Suppressor macrophage treated with lipopolysaccharide for 4 hours (primary cell): ENCODE results near the gene AQP10.
A peak's percentile ranks its signal among the peaks of the same experiment; 100 is the strongest.
"Not testable (repeated sequence)": the region's sequence is repeated elsewhere in the genome, so short reads cannot be mapped to it uniquely, and the experiment has no call there.

Source experiments
- DNase-seq: peaks from one replicate; pipeline ENCODE4 v3.0.0-alpha.2; 2020

The AQP10 gene, protein sequence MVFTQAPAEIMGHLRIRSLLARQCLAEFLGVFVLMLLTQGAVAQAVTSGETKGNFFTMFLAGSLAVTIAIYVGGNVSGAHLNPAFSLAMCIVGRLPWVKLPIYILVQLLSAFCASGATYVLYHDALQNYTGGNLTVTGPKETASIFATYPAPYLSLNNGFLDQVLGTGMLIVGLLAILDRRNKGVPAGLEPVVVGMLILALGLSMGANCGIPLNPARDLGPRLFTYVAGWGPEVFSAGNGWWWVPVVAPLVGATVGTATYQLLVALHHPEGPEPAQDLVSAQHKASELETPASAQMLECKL

DNA sequence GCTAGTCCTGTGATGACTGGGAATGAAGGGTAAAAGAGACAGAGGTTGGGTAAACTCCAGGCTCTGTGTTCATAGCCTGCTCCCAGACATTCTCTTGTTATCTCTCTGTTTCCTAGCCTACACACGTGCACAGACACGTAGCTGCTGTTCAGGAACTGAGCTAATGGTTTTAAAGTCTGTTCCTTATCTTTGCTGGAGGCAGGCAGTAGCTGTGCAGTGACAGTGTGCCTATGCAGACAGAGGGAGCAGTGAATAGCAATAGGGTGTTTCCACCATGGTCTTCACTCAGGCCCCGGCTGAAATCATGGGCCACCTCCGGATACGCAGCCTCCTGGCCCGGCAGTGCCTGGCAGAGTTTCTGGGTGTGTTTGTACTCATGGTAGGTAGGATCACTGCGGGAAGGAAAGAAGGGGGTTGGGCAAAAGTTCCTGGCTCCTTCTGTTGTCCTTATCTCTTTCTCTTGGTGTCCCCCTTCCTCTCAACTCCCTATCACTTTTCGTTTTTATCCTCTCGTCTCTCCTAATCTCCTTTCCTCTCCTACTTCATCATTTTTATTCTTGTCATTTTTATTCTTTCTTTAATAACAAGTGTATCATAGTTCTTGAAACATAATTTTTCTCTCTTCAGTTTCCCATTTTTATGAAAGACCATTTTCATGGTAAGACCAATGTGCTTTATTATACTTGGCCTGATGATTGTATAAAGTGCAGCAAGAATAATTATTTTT is at the start of gene AQP10:
TSS of gene AQP10 (plus strand) at position 212 of the 727 bp plus-strand sequence. CDS start at position 275, 63 bp downstream.
- peak; percentile 15 for DNase-seq

DNA sequence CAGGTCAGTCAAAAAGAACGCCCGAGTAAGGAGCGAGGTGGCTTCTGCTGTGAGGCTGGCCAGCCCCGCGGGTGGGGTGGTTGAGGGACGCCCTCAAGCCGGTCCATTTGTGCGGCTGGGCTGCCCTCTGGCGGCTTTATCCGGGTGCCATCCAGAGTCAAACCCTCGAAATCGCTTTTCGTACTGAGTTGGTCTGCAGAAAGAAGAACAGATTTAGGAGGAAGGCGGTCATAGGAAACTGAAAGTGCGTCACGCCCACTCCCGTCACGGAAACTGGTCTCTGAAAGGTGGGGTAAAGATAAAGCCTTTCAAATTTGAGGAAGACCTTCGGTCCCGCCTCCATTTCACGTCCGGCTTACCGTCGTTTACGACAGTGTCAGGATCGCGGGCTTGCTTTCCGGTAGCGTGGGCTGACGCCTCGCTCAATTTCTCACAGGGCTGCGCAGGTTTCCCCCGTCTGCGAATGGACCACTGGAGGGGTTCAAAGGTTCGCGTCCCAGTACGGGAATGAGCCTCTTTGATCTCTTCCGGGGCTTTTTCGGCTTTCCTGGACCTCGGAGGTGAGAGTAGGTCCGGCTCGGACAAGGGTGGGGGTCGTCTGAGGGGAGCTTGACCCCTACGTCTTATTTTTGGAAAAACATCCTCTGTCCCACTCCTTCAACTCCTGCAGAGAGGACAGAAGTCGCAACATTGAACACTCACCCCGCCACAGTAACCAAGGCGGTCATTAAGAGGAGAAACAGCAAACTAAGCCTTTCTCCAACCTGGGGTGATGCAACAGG is 48.5 kb upstream of the AQP10 start, which contains the start of gene HAX1:
TSS of gene HAX1 (plus strand) at position 413 of the 782 bp plus-strand sequence. CDS start at position 508, 95 bp downstream.
- DNase-seq = peak; percentile 99

DNA sequence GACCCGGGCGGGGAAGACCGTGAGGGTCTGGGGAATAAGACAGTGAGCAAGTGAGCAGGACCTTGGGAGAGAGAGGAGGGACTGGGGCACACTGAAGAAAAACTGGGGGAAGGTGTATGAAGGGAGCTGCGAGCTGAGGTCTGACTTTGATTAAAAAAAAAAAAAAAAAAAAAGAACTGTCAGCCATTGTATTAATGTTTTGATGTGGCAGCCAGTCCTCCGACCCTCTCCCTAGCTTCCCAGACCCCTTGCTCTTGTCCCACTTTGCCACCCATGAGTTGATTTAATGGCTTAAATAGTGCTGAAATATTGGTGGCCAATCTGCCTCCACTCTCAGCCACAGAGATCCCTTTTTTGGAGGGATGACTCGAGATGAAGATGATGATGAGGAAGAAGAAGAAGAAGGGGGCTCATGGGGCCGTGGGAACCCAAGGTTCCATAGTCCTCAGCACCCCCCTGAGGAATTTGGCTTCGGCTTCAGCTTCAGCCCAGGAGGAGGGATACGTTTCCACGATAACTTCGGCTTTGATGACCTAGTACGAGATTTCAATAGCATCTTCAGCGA is 47.8 kb upstream of the AQP10 start:
- DNase-seq = no peak

DNA sequence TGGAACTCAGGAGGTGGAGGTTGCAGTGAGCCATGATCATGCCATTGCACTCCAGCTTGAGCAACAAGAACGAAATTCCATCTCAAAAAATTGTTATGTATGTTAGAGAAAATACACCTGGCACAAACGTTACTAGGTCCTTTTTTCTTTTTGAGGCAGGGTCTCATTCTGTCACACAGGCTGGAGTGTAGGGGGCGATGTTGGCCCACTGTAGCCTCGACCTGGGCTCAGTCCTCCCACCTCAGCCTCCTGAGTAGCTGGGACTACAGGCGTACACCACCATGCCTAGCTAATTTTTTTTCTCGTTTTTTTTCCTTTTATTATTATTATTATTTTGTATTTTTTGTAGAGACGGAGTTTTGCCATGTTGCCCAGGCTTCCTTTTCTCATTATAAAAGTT is 44.1 kb upstream of the AQP10 start:
- DNase-seq = no peak

DNA sequence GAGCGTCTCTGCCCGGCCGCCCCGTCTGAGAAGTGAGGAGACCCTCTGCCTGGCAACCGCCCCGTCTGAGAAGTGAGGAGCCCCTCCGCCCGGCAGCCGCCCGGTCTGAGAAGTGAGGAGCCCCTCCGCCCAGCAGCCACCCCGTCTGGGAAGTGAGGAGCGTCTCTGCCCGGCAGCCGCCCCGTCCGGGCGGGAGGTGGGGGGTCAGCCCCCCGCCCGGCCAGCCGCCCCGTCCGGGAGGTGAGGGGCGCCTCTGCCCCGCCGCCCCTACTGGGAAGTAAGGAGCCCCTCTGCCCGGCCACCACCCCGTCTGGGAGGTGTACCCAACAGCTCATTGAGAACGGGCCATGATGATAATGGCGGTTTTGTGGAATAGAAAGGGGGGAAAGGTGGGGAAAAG is 33.3 kb upstream of the AQP10 start:
- not testable (repeated sequence) for DNase-seq

DNA sequence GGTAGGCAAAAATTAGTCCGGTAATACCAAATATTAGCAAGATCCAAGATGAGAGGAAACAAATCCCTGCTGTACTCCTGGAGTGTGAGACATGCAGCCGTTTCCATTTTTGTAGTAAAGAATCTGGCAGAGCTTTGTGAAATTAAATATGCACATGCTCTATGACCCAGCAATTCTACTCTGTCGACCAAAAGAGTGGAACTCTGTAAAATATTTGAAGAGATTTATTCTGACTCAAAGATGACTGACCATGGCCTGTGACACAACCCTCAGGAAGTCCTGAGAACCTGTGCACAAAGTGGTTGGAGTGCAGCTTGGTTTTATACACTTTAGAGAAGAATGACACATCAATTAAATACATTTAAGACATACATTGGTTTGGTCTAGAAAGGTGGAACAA is 32.2 kb upstream of the AQP10 start:
- no peak for DNase-seq

DNA sequence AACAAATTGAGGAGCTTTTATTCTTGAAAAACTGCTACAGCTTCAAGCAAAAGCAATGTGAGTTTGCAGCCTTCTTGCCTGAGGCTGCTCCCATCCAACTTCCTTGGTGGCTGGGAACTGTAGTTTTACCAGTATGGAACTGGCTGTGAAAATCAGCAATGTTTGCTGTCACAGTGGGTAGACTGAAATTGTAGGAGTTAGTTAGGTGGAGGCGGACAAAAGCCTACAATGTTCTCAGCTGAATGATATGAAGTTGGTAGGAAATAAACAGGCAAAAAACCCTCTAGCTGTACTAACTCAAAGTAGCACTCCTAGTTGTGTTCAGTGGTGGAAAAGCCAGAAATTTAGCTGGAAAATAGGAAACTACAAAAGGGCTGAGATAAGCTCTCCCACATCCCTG is 30.0 kb upstream of the AQP10 start:
- no peak for DNase-seq

DNA sequence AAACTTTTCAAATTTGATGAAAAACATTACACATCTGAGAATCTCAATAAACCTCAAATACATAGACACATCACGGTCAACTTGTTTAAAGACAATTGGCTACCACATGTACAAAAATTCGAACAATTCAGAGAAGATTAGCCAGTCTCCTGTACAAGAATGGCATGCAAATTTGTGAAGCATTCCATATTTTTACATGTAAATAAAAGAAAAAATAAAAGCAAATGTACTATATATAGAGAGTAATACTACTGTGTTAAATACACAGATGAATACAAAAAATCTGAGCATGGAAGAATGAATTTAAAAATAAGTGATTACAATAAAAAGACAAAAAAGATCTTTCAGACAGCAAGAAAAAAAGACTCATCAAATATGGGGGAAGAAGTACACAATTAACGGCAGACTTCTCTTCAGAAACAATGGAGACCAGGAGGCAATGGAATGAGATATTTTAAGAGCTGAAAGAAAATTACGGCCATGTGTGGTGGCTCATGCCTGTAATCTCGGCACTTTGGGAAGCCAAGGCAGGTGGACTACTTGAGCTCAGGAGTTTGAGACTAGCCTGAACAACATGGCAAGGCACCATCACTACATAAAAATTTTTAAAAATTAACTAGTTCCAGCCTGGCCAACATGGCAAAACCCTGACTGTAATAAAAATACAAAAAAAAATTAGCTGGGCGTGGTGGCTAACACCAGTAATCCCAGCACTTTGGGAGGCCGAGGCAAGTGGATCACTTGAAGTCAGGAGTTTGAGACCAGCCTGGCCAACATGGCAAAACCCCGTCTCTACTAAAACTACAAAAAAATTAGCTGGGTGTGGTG is 25.3 kb upstream of the AQP10 start:
- peak; percentile 8 for DNase-seq

DNA sequence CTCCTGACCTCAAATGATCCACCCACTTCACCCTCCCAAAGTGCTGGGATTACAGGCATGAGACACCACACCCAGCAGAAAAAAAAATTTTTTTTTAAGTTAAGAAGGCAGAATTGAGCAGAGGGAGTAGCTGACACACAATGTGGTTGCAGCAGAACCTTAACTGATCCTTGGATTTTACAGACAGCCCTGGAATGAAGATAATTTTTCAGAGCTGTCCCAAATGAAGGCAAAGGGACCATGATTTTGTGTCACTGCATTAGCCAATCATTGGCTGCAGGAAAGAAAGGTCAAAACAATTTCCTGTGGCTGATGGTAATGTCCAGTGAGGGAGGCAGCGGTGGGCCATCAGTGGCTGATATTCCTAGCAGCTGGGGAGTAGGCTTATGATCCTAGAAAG is 19.3 kb upstream of the AQP10 start:
- DNase-seq = no peak

DNA sequence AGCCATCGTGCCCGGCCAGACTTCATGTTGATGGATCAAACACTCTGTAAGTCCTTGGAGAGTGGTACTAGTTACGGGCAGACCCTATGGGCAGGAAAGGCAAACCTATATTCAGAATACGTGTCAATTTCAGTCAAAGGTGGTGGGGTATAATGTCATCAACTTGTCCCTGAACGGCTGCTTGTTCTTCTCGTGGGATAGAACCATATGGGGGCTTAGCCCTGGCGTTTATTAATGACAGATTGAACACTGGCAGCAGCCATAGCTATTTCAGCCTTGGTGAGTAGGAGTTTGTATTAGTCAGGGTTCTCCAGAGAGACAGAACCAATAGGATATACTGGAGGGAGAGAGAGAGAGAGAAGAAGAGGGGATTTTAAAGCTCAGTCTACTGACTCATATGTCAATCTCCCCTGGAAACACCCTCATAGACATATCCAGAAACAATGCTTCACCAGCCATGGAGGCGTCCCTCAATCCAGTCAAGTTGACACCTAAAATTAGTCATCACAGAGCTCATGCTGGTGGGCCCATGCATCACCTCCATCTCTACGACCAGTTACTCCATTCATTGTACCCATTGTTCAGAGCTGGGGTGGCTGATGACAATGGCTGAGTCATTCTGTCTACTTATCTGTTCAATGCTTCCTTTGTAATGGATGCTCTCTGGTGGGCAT is 16.1 kb upstream of the AQP10 start:
- no peak for DNase-seq

DNA sequence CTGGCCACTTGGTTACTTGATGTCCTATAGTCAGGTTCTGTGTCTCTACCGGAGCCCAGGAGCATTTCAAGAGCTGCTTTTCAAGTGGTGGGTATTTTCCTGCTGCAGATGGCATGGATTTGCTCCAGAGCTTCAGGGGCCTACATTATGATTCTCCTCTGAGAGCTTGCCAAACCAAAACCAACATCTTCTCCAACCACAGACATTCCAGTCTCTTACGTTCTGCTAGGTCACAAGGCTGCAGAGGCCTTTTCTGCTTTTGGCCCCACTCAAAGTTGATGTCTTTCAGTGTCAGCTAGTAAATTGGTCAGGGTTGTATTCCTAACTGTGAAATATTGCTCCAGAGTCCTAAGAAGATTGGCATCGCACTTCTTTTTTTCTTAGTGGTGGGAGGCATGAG is 14.7 kb upstream of the AQP10 start:
- no peak for DNase-seq

DNA sequence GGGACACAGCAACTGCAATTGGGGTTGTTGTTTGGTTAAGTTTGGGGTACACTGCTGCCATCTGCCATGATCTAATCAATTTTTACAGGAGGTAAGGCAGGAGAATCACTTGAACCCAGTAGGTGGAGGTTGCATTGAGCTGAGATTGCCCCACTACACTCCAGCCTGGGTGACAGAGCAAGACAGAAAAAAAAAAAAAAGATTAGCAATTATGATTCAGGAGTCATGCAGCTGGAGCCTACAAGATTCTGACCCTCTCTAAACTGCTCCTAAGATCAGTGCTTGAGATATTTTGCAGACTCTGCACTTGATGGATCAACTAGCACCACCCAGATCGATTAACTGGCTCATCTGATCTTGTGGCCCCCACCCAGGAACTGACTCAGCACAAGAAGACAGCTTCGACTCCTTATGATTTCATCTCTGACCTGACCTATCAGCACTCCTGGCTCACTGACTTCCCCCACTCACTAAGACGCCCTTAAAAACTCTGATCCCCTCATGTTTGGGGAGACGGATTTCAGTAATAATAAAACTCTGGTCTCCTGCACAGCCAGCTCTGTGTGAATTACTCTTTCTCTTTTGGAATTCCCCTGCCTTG is 13.1 kb upstream of the AQP10 start:
- not testable (repeated sequence) for DNase-seq

DNA sequence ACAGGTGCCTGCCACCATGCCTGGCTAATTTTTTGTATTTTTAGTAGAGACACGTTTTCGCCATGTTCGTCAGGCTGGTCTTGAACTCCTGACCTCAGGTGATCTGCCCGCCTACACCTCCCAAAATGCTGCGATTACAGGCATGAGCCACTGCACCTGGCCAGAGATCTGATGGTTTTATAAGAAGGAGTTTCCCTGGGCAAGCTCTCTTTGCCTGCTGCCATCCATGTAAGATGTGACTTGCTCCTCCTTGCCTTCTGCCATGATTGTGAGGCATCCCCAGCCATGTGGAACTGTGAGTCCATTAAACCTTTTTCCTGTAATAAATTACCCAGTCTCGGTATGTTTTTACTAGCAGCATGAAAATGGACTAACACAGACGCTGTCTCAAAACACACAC is 11.8 kb upstream of the AQP10 start:
- not testable (repeated sequence) for DNase-seq

DNA sequence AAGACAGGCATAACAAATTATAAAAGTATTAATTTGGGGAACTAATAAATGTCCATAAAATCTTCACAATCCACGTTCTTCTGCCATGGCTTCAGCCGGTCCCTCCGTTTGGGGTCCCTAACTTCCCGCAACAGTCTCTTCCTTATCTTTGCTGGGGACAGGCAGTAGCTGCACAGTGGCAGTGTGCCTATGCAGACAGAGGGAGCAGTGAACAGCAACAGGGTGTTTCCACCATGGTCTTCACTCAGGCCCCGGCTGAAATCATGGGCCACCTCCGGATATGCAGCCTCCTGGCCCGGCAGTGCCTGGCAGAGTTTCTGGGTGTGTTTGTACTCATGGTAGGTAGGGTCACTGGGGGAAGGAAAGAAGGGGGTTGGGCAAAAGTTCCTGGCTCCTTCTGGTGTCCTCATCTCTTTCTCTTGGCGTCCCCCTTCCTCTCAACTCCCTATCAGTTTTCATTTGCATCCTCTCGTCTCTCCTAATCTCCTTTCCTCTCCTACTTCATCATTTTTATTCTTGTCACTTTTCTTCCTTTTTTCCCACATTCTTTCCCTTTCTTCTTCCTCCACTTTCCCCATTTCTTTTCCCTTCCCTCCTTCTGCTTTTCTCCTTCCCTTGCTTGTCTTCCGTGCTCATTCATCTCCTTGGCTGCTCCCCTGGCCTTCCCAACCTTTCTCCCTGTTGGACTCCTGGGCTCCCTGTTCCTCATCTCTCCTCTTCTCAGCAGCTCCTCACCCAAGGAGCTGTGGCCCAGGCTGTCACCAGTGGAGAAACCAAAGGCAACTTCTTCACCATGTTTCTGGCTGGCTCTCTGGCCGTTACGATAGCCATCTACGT is 8.4 kb upstream of the AQP10 start:
- not testable (repeated sequence) for DNase-seq

DNA sequence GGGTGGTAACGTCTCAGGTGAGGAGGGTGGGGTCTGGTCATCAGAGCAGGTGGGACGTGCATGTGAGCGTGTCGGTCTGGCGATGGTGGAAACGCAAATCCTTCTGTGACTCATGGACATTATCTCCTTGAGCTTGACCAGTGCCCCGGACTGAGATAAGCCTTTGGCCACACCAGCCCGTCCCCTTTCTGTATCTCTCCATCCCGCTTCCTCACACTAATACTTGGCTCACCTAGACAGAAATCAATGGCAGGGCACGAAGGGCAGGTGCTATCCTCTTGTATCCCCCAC is 7.9 kb upstream of the AQP10 start:
- DNase-seq = no peak

DNA sequence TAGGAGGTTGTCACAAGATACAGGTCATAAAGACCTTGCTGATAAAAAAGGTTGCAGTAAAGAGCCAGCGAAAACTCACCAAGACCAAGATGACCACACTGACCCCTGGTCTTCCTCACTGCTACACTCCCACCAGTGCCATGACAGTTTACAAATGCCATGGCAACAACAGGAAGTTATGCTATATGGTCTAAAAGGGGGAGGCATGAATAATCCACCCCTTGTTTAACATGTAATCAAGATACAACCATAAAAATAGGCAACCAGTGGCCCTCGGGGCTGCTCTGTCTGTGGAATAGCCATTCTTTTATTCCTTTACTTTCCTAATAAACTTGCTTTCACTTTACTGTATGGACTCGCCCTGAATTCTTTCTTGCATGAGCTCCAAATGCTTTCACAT is 6.7 kb upstream of the AQP10 start:
- DNase-seq = not testable (repeated sequence)

DNA sequence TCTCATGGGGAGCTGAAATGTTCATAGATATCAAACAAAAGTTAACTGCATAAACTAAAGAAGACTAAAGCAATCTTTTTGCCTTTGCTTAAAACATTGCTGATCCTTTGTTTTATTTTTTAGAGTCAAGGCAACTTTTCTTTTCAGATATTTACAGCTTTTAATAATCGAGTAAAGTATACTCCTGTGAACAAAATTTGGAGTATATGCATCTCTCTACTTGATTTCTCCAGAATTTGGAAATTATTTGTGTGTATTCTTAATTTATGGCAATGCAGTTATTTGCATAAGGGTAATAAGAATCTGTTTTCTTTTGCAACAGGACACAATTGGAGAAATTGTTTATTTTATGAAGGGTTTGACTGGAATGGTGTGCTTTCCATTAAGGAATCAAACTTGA is 4.2 kb upstream of the AQP10 start:
- DNase-seq = no peak

DNA sequence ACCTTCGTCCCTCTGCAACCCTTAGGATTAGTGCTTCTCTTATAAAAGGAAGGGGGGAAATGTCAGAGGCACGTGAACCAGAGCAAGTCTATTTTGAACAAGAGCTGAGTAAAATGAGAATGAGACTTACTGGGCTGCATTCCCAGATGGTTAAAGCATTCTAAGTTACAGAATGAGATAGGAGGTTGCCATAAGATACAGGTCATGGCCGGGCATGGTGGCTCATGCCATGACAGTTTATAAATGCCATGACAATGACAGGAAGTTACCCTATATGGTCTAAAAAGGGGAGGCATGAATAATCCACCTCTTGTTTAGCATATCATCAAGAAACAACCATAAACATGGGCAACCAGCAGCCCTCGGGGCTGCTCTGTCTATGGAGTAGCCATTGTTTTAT is 2.5 kb upstream of the AQP10 start:
- no peak for DNase-seq

DNA sequence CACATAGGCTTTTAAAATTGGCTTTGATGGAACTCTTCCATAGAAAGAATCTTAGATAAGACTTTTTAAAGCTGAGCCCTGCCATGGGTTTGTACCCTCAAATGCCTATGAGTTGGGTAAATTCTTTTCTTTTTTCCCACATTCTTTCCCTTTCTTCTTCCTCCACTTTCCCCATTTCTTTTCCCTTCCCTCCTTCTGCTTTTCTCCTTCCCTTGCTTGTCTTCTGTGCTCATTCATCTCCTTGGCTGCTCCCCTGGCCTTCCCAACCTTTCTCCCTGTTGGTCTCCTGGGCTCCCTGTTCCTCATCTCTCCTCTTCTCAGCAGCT is 679 bp downstream of the AQP10 start:
- DNase-seq = not testable (repeated sequence)

DNA sequence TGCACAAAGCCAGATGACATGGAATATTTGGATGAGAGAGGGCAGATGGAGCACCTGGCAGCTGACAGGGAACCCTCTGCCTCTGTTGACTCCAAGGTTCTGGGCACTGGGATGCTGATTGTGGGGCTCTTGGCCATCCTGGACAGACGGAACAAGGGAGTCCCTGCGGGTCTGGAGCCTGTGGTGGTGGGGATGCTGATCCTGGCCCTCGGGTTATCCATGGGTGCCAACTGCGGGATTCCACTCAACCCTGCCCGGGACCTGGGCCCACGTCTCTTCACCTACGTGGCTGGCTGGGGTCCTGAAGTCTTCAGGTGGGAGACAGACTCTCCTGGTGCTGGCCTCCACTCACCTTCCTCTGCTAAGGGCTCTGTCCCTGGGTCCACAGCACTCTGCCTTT is 2.6 kb downstream of the AQP10 start:
- DNase-seq = no peak

DNA sequence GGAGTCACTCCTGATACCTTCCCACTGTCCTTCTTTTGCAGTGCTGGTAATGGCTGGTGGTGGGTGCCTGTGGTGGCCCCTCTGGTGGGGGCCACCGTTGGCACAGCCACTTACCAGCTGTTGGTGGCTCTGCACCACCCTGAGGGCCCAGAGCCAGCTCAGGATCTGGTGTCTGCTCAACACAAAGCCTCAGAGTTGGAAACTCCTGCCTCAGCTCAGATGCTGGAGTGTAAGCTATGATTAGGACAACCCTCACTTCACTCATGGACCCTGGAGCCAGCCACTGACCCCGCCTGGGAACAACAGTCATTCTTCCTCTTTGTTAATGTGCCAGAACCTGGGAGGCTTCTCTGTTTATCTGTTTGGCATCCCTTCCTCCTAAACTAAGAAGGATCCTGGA is 3.3 kb downstream of the AQP10 start:
- no peak for DNase-seq
